ENCODE results near the gene FRRS1L.
"Not testable (repeated sequence)": the region's sequence is repeated elsewhere in the genome, so short reads cannot be mapped to it uniquely, and the experiment has no call there.

FRRS1L gene

DNA sequence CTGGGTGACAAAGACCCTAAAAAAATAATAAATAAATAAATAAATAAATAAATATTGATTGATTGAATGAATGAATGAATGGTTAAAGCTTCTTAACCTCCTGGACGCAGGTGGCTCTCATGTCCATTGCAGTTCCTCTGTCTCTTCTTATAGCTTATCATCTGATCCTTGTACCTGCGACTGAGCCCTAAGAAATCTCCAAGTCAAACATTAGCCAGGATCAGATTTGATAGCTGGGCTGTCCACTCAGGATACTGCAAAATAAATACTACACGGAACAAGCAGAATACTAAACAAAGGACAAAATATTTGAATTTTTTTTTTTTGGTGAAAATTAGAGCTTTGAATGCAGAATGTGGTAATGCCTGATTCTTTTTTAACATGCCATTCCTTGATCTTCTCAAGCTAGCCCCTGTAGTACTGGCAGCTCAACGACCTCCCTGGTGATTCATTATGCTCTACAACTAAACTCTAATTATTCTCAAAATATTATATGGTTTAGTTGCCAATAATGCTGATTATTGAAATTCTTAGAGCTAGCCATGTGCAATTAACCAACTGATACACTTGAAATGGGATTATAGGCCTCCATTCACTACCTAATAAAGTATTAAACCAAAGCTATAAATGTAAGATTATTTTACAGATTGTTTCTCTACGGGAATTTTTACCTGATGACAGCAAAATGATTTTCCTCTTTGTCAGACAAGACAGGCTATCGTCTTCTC lies 37.4 kb downstream of the FRRS1L start:
- DNase-seq (ENCODE audit: low spot score), result no peak

- not testable (repeated sequence) for DNase-seq (ENCODE audit: low spot score)
These were observed 40.4 kb downstream of the FRRS1L start for GRCh38 chr9:109126671-109127070.

DNA sequence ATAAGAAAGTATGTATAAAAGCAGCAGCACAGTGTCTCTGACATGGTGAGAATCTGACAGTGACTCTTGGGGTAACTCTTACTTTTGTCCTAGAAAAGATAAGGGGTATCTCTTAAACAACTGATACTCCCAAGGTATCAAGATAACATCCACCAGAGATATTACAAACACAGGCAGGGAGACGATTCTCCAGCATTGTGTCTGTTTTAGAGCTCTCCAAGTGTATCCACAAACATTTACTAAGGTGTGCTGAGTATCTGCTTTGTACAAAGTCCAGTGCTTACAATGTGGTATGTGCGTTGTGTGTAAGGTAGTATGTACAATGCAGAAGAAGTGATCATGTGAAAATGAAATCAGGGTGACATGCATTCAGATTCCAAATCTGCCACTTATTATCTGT lies 42.9 kb downstream of the FRRS1L start:
- DNase-seq (ENCODE audit: low spot score), result no peak

DNA sequence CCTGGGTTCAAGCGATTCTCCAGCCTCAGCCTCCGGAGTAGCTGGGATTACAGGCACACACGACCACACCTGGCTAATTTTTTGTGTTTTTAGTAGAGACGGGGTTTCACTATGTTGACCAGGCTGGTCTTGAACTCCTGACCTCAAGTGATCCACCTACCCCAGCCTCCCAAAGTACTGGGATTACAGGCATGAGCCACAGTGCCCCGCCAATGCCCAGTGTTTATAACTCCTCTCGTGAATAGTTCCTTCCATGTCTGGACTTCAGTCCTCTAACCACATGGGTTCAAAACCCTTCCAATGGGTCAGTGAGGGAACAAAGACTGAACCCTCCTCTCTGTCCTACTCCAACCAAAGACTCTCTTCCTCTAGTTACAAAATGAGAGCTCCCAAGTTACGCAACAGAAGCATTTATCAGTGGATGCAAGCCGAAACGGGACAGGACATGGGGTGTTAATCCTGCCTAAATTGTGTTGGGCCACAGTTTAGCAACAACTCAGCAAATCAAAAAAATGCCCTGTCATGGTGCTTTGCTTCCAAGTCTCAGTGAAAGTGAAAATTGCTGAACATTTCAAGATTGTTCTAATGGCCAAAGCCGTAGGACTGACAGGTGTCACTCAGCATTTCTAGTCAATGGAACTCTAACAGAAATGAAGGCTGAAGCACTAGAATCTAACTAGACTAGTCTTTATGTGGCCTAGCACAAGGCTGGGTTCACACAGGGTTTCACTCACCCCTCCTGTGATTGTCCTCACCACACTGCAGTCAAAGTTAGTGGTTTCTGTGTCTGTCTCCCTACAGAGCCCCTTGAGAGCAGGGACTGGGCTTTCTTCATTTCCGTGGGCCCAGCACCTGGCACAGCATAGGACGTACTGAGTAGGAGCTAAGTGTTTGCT lies 44.1 kb downstream of the FRRS1L start:
- no peak for DNase-seq (ENCODE audit: low spot score)

DNA sequence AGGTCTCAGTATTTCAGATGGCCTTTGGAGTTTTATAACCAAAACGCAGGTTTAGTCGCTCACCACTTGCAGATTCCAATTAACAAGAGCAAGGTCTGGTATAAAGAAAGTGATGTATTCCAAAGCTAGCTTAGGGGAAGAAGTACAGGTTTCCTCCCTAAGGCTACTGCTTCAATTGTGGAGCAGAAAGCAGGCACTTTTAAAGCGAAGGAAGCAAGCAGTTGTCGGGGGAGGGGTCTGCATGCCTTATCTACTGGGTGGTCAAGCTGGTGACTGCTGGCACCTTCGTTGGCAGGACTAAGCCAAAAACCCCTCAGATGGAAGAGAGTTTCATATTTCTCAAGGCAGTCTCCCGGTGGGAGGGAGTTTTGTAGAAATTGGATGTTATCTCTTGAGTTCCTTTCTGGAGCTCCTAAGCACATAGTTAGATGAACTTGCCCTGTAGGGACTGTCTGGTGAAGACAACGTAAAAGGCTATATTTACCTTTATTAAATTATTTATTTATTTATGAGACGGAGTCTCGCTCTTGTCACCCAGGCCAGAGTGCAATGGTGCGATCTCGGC lies 45.7 kb downstream of the FRRS1L start:
- DNase-seq (ENCODE audit: low spot score), result no peak

DNA sequence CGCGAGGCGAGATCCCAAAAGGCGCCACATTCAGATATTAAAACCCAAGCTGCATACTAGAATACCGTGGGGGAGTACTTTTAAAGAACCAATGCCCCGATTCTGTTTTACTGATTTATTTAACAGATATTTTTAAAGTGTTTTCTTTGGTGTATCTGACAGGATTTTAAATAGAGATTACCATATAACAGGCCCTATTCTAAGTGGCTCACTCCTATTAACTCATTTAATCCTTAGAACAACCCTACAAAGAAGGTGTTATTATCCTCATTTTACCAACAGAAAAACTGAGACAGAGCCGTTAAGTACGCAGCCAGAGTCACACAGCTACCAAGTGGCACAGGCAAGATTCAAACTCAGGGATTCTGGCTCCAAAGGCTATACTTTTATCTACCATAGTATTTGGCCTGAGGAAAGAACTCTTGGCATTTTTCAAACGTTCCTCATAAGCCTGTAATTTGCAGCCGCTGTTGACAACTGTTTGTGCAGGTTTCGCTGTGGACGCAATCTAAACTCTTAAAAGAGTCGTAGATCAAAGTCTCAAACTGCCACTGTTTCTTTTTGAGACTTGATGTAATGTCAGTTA lies 46.8 kb downstream of the FRRS1L start:
- DNase-seq (ENCODE audit: low spot score), result no peak

GRCh38 chr9:109119439-109120203 lies 47.4 kb downstream of the FRRS1L start, which contains the start of gene TMEM245:
Gene TMEM245, minus strand, starts transcription at chr9:109119947. Its CDS starts 34 bp downstream, at chr9:109119913.
- peak; percentile 99 for DNase-seq (ENCODE audit: low spot score)

DNA sequence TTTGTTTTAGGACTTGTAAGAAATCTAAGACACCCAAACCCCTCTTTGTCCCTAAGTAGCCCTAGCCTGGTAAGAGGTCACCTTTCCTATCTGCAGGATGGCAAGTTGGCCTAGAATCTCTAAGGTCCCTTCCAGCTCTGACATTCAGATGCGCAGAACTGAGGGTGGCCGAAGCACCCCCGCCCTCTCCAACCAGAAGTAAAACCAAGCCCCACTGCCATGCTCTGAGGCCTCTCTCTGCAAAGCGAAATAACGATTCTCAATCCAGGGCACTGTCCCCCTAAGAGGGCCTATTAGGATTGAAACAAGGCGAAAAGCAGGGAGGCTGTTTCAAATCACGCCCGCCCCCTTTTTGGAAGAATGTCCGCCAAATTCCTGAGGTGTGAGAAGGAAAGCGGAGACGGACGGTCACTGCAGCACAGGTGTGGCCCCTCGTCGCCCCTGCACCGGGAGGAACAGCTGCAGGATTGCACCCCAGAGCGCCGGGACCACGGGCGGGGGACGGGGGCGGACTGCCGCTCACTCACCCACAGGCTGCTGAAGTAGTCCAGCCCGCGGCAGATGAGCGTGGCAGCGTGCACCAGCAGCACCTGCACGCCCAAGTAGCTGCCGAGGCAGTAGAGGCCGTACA lies 48.1 kb downstream of the FRRS1L start:
- no peak for DNase-seq (ENCODE audit: low spot score)

- no peak for DNase-seq (ENCODE audit: low spot score)
These were observed 48.9 kb downstream of the FRRS1L start for GRCh38 chr9:109117856-109118807.

DNA sequence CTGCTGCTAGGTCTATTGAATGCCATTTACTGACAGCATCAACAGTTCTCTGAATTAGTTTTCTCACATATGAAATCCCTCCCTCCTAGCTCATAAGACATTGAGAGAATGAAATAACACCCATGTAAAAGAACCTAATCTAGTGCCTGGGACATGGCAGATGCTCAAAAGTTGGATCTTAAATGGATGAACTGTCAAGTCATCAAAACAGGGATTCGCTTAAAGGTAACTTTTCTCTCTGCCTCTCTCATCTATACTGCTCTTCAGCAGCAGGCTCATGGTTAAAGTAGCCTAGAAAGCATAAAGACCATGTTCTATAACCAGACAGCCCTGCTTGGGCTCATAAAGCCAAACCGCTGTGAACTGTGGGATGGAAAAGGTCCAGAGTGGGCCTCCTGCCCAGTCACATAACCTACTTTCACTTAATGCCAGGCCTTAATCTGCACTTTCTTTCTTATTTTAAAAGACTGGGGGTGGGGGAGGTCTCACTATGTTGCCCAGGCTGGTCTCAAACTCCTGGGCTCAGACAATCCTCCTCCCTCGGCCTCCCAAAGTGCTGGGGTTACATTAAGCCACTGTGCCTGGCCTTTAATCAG lies 51.0 kb downstream of the FRRS1L start:
- no peak for DNase-seq (ENCODE audit: low spot score)

DNA sequence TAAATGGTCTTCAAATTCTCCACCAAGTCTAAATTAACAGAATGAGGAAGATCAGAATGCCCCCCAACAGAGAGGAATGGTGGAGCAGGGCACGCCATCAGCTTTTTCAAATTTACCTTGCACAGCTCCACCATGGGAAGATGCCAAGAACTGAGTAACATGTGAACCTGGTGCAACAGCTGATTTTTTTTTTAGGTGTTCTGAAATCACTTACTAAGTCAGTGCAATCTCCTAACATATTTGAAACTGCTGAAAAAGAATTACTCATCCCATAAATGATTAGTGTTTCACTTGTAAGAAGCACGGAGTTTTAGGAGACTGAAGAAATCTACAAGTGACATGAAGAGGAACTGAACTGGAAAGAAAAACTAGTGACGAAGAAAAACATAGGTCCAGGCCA lies 52.4 kb downstream of the FRRS1L start:
- no peak for DNase-seq (ENCODE audit: low spot score)

DNA sequence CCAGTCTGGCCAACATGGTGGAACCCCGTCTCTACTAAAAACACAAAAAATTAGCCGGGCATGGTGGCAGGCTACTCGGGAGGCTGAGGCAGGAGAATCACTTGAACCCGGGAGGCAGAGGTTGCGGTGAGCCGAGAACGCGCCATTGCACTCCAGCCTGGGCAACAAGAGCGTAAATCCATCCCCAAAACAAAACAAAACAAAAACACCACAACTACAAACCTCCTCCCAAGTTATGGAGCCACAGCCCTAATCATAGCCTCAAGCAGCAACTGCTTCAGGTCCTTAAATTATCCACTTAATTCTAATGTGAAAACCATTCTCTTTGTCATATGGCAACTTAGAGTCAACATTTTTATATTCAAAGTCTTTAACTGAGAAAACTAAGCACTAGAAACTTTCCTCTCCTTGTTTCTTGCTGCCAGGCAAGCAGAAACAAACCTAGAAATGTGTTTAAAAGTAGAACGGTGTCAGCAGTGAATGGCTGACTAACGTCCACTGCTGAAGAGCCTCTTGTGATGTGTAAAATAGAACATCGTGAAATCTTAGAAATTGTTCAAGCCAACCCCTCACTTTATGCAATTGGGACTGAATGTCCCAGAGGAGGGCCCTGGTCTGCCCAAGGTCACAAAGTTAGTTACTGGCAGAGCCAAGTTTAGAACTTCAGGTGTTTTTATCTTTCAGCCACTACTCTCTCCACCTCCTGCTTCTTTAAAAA lies 53.0 kb downstream of the FRRS1L start:
- DNase-seq (ENCODE audit: low spot score), result no peak

DNA sequence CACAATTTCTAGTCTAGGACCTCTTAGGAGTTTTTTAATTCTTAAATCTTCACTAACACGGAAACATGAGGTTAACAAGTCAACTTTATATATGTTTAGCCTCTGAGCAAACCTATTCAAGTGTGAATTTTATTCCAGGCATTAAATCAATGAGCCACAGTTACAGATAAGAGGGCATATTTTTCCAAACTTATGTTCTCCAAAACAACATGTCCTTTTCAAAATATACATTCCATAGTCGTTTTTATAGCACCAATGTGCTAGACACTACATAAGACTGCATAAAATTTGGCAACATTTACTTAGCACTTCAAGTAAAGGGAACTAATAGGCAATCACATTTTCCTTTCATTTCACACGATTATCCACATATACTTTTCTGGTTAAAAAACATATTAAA lies 53.8 kb downstream of the FRRS1L start:
- no peak for DNase-seq (ENCODE audit: low spot score)

DNA sequence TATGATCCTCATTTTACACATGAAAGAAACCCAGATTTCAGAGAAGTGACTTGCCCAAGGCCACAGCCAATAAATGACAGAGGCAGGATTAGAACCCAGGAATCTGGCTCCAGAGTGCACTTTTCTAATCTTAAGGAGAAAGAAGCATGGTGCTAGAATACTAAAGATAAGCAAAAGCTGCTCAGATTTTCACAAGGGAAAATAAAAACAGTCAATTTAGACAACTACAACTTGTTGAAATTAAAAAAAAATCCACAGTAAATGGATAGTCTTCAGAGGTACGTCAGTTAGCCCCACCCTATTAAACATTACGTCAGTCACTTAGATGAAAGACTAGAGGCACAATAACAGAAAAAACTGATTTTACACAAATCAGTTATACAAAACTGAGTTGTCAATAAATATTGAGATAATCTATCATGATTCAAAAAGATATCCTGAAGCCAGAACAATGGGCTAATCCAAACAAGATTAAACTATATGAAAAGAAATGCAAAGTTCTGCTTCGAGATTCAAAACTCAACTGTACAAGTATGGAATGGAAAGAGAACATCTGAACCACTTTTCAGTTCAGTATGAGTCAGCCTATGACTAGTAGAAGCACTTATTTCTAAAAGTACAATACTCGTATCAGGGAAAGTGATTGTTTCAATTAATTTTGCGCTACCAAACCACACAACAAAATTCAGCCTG lies 56.6 kb downstream of the FRRS1L start:
- DNase-seq (ENCODE audit: low spot score), result no peak

DNA sequence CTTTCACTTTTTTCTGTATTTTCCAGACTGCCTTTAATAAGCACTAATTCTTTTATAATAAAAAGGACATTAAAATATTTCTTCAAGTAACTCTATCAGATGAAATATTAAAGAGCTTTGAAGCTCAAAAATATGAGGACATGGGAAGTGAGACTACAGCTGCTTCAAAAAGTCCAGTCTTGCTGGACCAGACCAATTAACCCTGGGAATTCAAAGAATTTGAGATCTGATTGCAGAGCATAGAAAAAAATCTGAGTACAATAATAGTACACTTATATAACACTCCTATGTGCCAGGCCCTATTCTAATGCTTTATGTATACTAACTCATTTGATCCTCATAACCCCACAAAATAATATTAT lies 57.1 kb downstream of the FRRS1L start:
- no peak for DNase-seq (ENCODE audit: low spot score)

GRCh38 chr9:109108318-109108717 lies 58.7 kb downstream of the FRRS1L start:
- no peak for DNase-seq (ENCODE audit: low spot score)

DNA sequence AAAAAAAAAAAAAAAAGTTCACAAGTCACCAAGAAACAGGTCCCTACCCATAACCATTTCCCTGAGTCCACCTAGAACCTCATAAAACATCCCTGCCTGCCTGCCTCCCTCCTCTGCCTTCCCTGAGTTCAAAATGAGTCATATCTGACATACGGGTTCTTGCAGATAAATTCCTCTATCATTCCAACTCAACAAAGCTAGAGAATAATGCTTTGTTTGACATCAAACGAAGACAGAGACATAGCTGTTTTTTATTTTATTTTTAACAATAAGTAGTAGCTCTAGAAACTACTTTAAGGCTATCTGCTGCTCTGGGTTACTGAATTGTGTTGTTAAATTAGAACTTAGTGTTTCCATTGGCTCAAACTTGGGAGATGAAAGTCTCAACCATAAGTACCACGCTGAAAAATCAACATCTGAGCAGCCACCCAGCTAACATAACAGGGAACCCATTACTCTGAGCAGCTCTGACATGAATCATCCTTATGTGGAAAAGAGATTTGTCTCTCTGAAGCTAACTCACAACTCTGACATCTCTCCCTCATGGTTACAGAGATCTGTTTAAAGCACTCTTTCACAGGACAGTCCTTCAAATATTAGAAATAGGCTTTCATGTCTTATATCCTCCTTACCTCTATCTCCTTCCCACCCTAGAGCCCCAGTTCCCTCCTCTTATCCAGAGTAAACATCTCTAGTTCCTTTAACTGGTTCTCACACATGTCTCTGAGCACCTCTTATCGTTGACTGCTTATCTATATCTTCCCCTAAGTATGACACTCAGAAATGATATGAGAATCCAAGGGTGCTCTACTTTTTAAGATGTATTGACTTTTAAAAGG lies 59.4 kb downstream of the FRRS1L start:
- DNase-seq (ENCODE audit: low spot score), result no peak

- no peak for DNase-seq (ENCODE audit: low spot score)
These were observed 65.2 kb downstream of the FRRS1L start for GRCh38 chr9:109101810-109102209.

Data from putamen (tissue), 1 donor.